Upper lobe of left lung (tissue), 4 donors: Measurements from ENCODE around the gene KPNA3.

Source experiments
- CTCF ChIP-seq, 6 experiments: fragments of 450-650 bp in 4 of 6; fragments of 200-600 bp in 2 of 6; sonication (generic) in 2 of 6; IDR thresholded peaks; one replicate each; pipeline ENCODE4 v1.5.1; 2016 to 2019; ENCODE audit warnings: antibody characterized with exemption in 6 of 6
- EP300 ChIP-seq, 4 donors: sonication (generic); formaldehyde crosslinking; IDR thresholded peaks; one replicate each; pipeline ENCODE4 v1.5.1; 2017; ENCODE audit warnings: antibody characterized with exemption in 4 of 4, control low read depth in 2 of 4
- POLR2A ChIP-seq, 4 donors: fragments of 450-650 bp; IDR thresholded peaks; one replicate each; pipeline ENCODE4 v1.5.1; 2016 to 2017; ENCODE audit warnings: antibody characterized with exemption in 4 of 4, mild to moderate bottlenecking in 2 of 4
- POLR2AphosphoS5 ChIP-seq, 2 donors: sonication (generic); formaldehyde crosslinking; IDR thresholded peaks; one replicate each; pipeline ENCODE4 v1.5.1; 2017; ENCODE audit warnings: antibody characterized with exemption in 2 of 2

GRCh38 chr13:49664606-49665005 lies 127.9 kb downstream of the KPNA3 start:
- TF ChIP-seq CTCF (IDR thresholded peaks at IDR 0.05) (no peak), POLR2A (IDR thresholded peaks at IDR 0.05) (no peak), POLR2AphosphoS5 (IDR thresholded peaks at IDR 0.05) (no peak), EP300 (IDR thresholded peaks at IDR 0.05) (no peak)
